Thyroid gland (tissue), 4 donors: ENCODE measurements around the gene GALP.

ENCODE experiments used
- CTCF ChIP-seq, 6 experiments: fragments of 200-600 bp in 3 of 6; fragments of 450-650 bp in 3 of 6; sonication (generic) in 3 of 6; IDR thresholded peaks; one replicate each; pipeline ENCODE4 v1.5.1; 2016 to 2019; ENCODE audit warnings: antibody characterized with exemption in 6 of 6, mild to moderate bottlenecking in 2 of 6, inconsistent platforms in 1 of 6, moderate library complexity in 1 of 6
- POLR2A ChIP-seq, 2 donors: fragments of 450-650 bp; IDR thresholded peaks; one replicate each; pipeline ENCODE4 v1.6.1; 2017; ENCODE audit warnings: antibody characterized with exemption in 2 of 2, mild to moderate bottlenecking in 2 of 2, moderate library complexity in 1 of 2

GRCh38 chr19:56161534-56161933 lies 14.3 kb upstream of the GALP start:
- TF ChIP-seq CTCF (IDR thresholded peaks at IDR 0.05) (no peak), POLR2A (IDR thresholded peaks at IDR 0.05) (no peak)
